Activated CD8-positive, alpha-beta memory T cell treated with anti-CD3 and anti-CD28 coated beads for 48 hours (primary cell): Measurements from ENCODE around the gene TCHP.
"Not testable (repeated sequence)": the region's sequence is repeated elsewhere in the genome, so short reads cannot be mapped to it uniquely, and the experiment has no call there.

Experiments used
- DNase-seq, 3 experiments: peaks; one replicate each; pipeline ENCODE4 v3.0.0-alpha.2; 2020; ENCODE audit warnings: low read depth in 2 of 3, low spot score in 2 of 3

TCHP gene

DNA sequence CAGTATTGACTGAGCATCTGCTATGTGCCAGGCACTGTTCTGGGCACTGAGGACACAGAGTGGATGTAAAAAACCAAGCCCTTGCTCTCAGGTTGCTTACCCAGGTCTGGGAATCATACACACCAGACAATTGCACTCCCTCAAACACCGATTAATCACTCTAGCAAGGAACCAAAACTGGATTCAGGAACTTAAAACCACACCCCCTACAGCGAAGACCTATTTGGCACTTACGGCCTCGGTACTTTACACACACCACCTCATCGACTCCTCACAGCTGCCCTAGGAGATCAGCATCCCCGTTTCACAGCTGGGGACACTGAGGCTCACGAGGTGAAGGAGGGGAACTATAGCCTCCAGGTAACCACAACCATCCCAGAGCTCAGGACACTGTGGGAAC, 21.3 kb upstream of the TCHP start:
- DNase-seq: no peak

DNA sequence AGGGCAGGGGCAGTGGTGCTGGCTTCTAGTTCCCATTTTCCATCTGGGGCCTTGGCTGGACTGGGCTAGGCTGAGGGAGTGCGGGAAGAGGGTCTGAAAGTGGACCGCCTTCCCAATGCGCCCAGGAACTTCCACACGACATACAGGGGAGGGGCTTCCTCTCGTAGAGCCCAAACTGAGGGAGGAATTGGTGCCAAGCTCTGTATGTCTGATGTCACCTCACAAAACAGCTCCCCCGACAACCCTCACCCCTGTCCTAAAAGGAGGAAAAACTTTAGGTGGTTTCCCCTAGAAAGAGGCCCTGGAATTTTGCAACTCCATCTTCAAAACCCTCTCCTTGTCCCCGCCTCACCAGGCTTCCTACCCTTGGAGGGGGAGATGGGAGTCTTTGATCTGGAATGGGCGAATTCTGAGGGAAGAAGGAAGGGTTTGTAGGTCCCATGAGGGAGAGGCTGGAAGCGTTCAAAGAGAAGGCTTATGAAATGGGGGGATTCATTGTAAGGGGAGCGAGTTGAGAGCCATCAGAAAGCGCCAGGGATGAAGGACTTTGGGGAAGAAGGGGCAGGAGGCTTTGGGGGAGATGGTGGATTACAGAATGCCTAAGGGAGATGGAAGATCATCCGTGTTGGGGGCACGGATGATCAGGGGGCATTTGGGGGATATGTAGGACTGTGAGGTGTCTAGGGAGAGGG, 20.6 kb upstream of the TCHP start:
- no peak for DNase-seq

GRCh38 chr12:109880043-109880931, 19.8 kb upstream of the TCHP start, which contains the start of gene GLTP:
GLTP (minus strand) TSS chr12:109880541; CDS start chr12:109880374, 167 bp downstream.
- peak; percentile 53 to 83 (median 66) for DNase-seq

DNA sequence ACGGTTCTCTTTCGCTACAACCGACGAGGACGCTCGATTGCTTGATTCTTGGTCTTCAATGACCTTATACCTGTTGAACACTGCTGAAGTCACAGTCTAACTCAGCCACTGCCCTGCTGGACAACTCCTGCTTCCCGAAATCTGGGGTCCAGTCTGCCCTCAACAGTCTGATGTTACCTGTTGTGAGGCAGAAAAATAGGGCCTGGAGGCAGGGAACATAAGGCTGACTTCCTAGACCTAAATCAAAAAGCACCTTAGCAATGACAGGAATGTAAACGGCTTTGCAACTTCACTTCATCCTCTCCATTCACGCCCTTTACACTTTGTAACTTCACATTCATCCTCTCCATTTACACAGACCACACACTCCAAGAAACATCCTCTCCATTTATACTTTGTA, 19.1 kb upstream of the TCHP start:
- no peak for DNase-seq

GRCh38 chr12:109881752-109882151, 18.3 kb upstream of the TCHP start:
- DNase-seq: no peak

DNA sequence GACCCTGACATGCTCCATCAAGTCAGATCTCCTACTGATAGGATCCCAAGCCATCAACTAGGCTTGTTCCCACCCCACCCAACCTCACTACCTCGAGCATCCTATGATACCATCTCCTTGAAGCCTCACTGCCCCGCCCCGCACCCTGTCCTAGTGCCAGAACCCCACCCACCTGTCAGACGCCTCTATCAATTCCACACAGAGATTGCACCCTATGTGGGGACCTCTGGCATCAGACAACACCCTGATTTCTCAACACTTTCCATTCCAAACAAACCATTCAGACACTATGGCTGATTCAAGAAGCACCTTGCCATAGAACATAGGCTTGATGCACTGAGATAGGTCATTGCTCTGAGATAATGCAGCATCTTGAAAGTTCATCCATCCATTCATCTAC, 16.6 kb upstream of the TCHP start:
- no peak for DNase-seq

DNA sequence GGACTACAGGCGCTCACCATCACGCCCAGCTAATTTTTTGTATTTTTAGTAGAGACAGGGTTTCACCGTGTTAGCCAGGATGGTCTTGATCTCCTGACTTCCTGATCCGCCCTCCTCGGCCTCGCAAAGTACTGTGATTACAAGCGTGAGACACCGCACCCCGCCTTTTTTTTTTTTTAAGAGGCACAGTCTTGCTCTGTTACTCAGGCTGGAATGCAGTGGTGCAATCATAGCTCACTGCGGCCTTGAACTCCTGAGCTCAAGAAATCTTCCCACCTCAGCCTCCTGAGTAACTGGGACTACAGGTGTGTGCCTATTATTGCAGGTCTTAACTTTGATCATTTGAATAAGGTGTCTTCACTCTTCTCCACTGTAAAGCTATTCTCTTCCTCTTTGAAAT, 14.5 kb upstream of the TCHP start:
- DNase-seq: no peak

DNA sequence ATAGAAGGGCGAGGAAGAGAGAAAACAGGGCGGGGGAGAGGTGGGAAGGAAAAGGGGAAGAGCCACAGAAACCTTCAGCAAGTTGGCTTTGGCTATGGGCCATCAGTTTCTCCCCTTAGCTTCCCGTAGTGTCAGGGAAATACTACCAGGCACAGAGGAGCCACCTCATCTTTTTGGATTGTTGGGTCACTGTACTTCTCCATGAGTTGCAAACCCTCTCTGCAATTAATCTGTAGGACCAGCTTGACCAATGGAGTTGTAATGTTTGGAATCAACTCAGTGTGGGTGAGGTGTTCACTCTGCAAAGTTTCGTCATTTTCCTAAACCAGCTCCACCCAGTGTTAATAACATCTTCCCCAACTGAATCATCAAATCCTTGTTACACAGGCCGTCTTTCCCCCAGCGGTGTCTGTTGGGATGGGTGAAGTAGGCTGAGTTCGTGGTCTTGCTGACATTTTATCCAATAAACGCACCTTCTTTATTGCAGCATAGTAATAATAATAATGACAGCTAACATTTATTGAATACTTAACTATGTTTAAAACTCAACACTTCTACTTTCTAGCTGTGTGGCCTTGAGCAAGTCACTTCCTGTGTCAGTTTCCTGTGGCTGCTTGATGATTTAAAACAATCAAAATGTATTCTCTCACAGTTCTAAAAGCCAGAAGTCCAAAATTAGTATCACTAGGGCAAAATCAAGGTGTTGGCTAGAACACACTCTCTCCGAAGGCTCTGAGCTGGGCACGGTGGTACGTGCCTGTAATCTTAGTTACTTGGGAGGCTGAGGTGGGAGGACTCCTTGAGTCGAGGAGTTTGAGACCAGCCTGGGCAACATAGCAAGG, 11.7 kb upstream of the TCHP start:
- no peak for DNase-seq

GRCh38 chr12:109890620-109891170, 9.4 kb upstream of the TCHP start:
- no peak for DNase-seq

- not testable (repeated sequence) for DNase-seq
Measured at GRCh38 chr12:109891731-109892130, 8.3 kb upstream of the TCHP start.

DNA sequence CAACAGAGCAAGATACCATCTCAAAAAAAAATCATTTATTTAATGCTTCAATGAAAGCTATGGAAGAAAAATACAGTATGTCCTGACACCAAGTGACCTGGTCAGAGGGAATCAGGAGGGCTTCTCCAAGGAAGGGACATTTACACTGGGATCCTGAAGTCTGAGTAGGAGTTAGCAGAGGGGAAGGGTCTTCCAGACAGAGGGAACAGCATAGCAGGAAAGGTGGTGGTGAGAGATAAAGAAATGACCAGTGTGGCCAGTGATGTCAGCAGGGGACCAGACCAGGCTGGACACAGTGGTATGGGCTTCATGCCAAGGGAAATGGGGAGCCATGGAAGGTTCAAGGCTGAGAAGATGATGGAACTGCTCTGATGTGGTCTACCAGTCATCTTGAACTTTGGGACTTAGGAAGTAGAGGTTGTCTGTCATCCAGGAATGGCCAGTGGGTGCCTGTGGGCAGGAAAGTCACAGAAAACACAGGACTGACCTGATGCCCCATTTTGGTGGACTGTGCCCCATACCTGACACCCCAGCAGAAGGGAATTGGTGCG, 7.8 kb upstream of the TCHP start:
- DNase-seq: no peak

GRCh38 chr12:109892748-109893147, 7.3 kb upstream of the TCHP start:
- no peak for DNase-seq

GRCh38 chr12:109893261-109893995, 6.6 kb upstream of the TCHP start:
- DNase-seq: no peak

DNA sequence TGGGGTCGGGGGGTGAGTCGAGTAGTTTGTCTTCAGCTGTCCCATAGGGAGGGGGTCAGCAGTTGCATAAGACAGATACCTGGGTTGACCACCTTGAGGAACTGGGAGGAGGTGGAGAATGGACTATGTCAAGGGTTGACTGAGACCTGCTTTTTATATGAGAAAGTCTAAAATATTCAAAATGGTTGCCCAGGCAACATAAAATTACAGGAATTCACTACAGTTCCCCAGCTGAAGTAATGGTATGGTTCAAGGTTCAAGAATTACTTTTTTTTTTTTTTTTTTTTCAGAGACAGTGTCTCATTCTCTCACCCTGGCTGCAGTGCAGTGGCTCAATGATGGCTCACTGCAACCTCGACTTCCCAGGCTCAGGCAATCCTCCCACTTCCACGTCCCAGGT, 5.1 kb upstream of the TCHP start:
- DNase-seq: no peak

DNA sequence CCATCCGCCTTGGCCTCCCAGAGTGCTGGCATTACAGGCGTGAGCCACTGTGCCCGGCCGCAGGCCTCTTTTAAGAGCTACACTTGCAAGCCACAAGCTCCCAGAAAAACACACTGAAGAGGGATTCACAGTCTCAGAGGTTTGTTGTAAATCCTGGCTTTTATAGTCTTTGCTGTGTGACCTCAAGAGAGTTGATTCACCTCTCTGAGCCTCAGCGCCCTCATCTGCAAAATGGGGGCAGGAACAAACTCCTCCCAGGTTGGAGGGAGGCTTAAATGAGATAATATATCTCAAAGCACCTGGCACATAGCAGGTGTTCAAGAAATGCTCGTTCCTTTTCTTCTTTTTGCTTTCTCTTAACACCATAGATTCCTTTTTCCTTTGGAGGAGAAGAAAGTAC, 3.9 kb upstream of the TCHP start:
- no peak for DNase-seq

DNA sequence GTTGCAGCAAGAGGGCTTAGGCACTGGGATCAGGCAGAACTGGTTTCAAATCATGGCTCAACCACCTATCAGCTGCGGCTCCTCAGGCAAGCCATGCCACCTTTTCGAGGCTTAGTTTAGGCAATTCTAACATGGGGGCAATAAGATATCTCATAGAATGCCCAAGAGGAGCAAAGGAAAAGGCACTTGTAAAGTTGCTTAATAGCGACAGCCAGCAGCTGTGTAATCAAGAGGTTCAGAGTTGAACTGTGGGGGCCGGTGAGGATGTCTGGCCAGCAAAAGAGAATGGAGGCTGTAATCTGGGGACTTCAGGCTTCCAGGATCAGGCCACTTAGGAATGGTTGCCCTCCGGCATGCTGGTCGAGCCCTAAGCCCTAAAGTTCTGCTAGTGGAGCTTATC, 3.0 kb upstream of the TCHP start:
- no peak for DNase-seq

DNA sequence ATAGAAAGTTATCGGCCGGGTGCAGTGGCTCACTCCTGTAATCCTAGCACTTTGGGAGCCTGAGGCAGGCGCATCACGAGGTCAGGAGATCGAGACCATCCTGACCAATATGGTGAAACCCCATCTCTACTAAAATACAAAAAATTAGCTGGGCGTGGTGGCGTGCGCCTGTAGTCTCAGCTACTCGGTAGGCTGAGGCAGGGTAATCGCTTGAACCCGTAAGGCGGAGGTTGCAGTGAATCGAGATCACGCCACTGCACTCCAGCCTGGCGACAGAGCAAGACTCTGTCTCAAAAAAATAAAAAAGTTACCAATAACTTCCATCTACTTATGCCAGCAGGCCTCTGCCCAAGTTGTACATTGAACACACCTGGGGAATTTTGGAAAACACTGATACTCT, 729 bp upstream of the TCHP start:
- DNase-seq: not testable (repeated sequence)

DNA sequence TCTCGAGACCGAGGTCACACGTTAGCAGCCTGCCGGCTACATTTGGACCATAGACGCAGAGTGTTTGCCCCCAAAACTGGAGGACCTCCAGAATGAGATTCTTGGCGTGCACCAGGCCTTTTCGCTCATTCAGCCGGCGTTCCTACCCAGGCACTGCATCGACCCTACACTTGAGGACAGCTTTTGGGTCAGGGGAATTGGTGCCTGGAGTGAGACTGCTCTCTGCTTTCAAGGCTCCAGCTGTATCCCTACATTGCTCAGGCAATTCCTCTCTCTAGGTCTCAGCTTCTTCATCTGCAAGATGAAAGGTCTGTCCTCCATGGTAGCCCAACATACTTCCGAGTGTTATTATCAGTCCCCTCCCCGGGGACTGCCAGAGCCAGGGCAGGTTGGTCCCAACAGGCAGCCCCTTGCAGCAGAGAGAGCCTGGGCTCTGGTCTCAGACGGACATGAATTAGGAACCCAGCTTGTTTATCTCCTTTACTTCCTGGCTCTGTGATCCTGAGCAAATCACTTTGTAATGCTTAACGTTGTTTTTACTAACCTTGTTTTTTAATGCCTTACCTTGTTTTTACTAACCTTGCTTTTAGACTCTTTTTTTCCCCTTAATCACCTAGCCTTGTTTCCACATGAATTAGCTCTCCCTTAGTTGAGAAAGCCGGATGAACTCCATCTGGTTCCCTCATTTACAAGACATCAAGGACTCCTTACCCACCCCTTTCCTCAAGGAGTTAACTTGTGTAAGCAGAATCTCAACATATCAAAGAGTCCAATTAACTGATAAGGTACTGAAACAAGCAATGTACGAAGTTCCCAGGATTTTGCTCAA, 892 bp downstream of the TCHP start:
- DNase-seq: no peak

- DNase-seq: no peak
Measured at GRCh38 chr12:109902891-109903418, 2.9 kb downstream of the TCHP start.
